ENCODE measurements around the gene DAB2IP.

Gene DAB2IP

GRCh38 chr9:121673576-121673975 is 22.1 kb downstream of the DAB2IP start:
- H2AFZ ChIP-seq (ENCODE audit: low read depth, low read length): no peak overlapping the region
- WGBS: 96% methylated on average over 7 of the region's 7 CpGs
- no peak overlapping the region for H3K4me2 ChIP-seq (ENCODE audit: low read length, poor library complexity, severe bottlenecking)
- peaks cover 25% of the 10 kb centered on the region for H3K4me1 ChIP-seq (ENCODE audit: control insufficient read depth, insufficient read depth, low read depth, low read length)
- H3K14ac ChIP-seq (ENCODE audit: low read length in 2 of 2): no peak overlapping the region
- no peaks in the 10 kb centered on the region for H3K9me3 ChIP-seq (ENCODE audit: control insufficient read depth, low read length)
- no peaks in the 10 kb centered on the region for H3K27me3 ChIP-seq (ENCODE audit: control insufficient read depth in 1 of 2, insufficient read depth in 1 of 2, low read length in 2 of 2)
- H2BK120ac ChIP-seq (ENCODE audit: low read depth, low read length): no peak overlapping the region
- H3K36me3 ChIP-seq (ENCODE audit: control insufficient read depth in 1 of 2, insufficient read depth in 2 of 2, low read depth in 1 of 2, low read length in 2 of 2): peaks cover 0 to 5% of the 10 kb centered on the region in 2 experiments
- no peak overlapping the region for H3K9ac ChIP-seq (ENCODE audit: low read length)
- H2AK5ac ChIP-seq (ENCODE audit: low read length, severe bottlenecking): no peak overlapping the region
- no peak overlapping the region for H4K91ac ChIP-seq (ENCODE audit: low read length)
- H3K4ac ChIP-seq (ENCODE audit: low read depth in 1 of 2, low read length in 2 of 2): no peak overlapping the region
- no peak overlapping the region for H4K8ac ChIP-seq (ENCODE audit: low read length)
- no peak overlapping the region for H3K27ac ChIP-seq (ENCODE audit: low read length, poor library complexity, severe bottlenecking)
- H2BK5ac ChIP-seq (ENCODE audit: low read depth, low read length, poor library complexity, severe bottlenecking): no peak overlapping the region
- no peak overlapping the region for H3K4me3 ChIP-seq (ENCODE audit: insufficient read depth in 1 of 2, low read depth in 1 of 2, low read length in 2 of 2)
- no peak overlapping the region for H2BK12ac ChIP-seq (ENCODE audit: low read length in 2 of 2)
- DNase-seq: no peak
- no peak overlapping the region for H3K18ac ChIP-seq (ENCODE audit: low read depth in 1 of 2, low read length in 2 of 2)
- no peak overlapping the region for H3K23ac ChIP-seq (ENCODE audit: low read length in 2 of 2)
- H3K79me1 ChIP-seq (replicated peaks; ENCODE audit: low read length, poor library complexity, severe bottlenecking): peaks cover 20% of the 10 kb centered on the region
- H2BK15ac ChIP-seq (ENCODE audit: low read depth, poor library complexity, severe bottlenecking): no peak overlapping the region

GRCh38 chr9:121674017-121674416 is 22.6 kb downstream of the DAB2IP start:
- no peak overlapping the region for H3K14ac ChIP-seq (ENCODE audit: low read length in 2 of 2)

GRCh38 chr9:121674952-121675351 is 23.5 kb downstream of the DAB2IP start:
- 9% methylated on average over 6 of the region's 6 CpGs for WGBS
- no peak overlapping the region for H3K18ac ChIP-seq (ENCODE audit: low read depth in 1 of 2, low read length in 2 of 2)
- H3K4me3 ChIP-seq (ENCODE audit: insufficient read depth in 1 of 2, low read depth in 1 of 2, low read length in 2 of 2): no peak overlapping the region
- H3K27me3 ChIP-seq (ENCODE audit: control insufficient read depth in 1 of 2, insufficient read depth in 1 of 2, low read length in 2 of 2): no peaks in the 10 kb centered on the region
- peaks cover 16% of the 10 kb centered on the region for H3K79me1 ChIP-seq (replicated peaks; ENCODE audit: low read length, poor library complexity, severe bottlenecking)
- H3K4me2 ChIP-seq (ENCODE audit: low read length, poor library complexity, severe bottlenecking): peak overlapping the region; percentile 12
- H3K27ac ChIP-seq (ENCODE audit: low read length, poor library complexity, severe bottlenecking): no peak overlapping the region
- peak; percentile 48 for DNase-seq
- H2BK15ac ChIP-seq (ENCODE audit: low read depth, poor library complexity, severe bottlenecking): no peak overlapping the region
- H2AFZ ChIP-seq (ENCODE audit: low read depth, low read length): no peak overlapping the region
- H3K9ac ChIP-seq (ENCODE audit: low read length): no peak overlapping the region
- peak overlapping the region in 1 of 2 experiments; percentile 5 for H3K14ac ChIP-seq (ENCODE audit: low read length in 2 of 2)
- H4K8ac ChIP-seq (ENCODE audit: low read length): no peak overlapping the region
- no peaks in the 10 kb centered on the region for H3K9me3 ChIP-seq (ENCODE audit: control insufficient read depth, low read length)
- no peak overlapping the region for H2BK12ac ChIP-seq (ENCODE audit: low read length in 2 of 2)
- H3K36me3 ChIP-seq (ENCODE audit: control insufficient read depth in 1 of 2, insufficient read depth in 2 of 2, low read depth in 1 of 2, low read length in 2 of 2): peaks cover 0 to 13% of the 10 kb centered on the region in 2 experiments
- H2BK120ac ChIP-seq (ENCODE audit: low read depth, low read length): no peak overlapping the region
- H2AK5ac ChIP-seq (ENCODE audit: low read length, severe bottlenecking): peak overlapping the region; percentile 41
- H3K4me1 ChIP-seq (ENCODE audit: control insufficient read depth, insufficient read depth, low read depth, low read length): peaks cover 31% of the 10 kb centered on the region
- no peak overlapping the region for H3K23ac ChIP-seq (ENCODE audit: low read length in 2 of 2)
- H3K4ac ChIP-seq (ENCODE audit: low read depth in 1 of 2, low read length in 2 of 2): no peak overlapping the region
- H2BK5ac ChIP-seq (ENCODE audit: low read depth, low read length, poor library complexity, severe bottlenecking): no peak overlapping the region
- H4K91ac ChIP-seq (ENCODE audit: low read length): no peak overlapping the region

More at GRCh38 chr9:121674017-121674416, 22.6 kb downstream of the DAB2IP start:
- Histone ChIP-seq H2AK5ac (ENCODE audit: low read length, severe bottlenecking) (no peak overlapping the region), H3K18ac (ENCODE audit: low read depth in 1 of 2, low read length in 2 of 2) (no peak overlapping the region), H3K27me3 (ENCODE audit: control insufficient read depth in 1 of 2, insufficient read depth in 1 of 2, low read length in 2 of 2) (no peaks in the 10 kb centered on the region), H3K4ac (ENCODE audit: low read depth in 1 of 2, low read length in 2 of 2) (no peak overlapping the region), H3K36me3 (ENCODE audit: control insufficient read depth in 1 of 2, insufficient read depth in 2 of 2, low read depth in 1 of 2, low read length in 2 of 2) (peaks cover 0 to 8% of the 10 kb centered on the region in 2 experiments), H3K4me2 (ENCODE audit: low read length, poor library complexity, severe bottlenecking) (no peak overlapping the region), H4K8ac (ENCODE audit: low read length) (no peak overlapping the region), H3K4me1 (ENCODE audit: control insufficient read depth, insufficient read depth, low read depth, low read length) (peaks cover 27% of the 10 kb centered on the region), H3K4me3 (ENCODE audit: insufficient read depth in 1 of 2, low read depth in 1 of 2, low read length in 2 of 2) (no peak overlapping the region), H2BK12ac (ENCODE audit: low read length in 2 of 2) (no peak overlapping the region), H3K27ac (ENCODE audit: low read length, poor library complexity, severe bottlenecking) (no peak overlapping the region), H4K91ac (ENCODE audit: low read length) (no peak overlapping the region), H2BK5ac (ENCODE audit: low read depth, low read length, poor library complexity, severe bottlenecking) (no peak overlapping the region), H3K9ac (ENCODE audit: low read length) (no peak overlapping the region), H2BK15ac (ENCODE audit: low read depth, poor library complexity, severe bottlenecking) (no peak overlapping the region), H3K79me1 (replicated peaks; ENCODE audit: low read length, poor library complexity, severe bottlenecking) (peaks cover 20% of the 10 kb centered on the region), H2AFZ (ENCODE audit: low read depth, low read length) (no peak overlapping the region), H3K9me3 (ENCODE audit: control insufficient read depth, low read length) (no peaks in the 10 kb centered on the region), H3K23ac (ENCODE audit: low read length in 2 of 2) (no peak overlapping the region), H2BK120ac (ENCODE audit: low read depth, low read length) (no peak overlapping the region)
- no peak for DNase-seq
- 89% methylated on average over 8 of the region's 8 CpGs for WGBS

GRCh38 chr9:121675381-121675780 is 23.9 kb downstream of the DAB2IP start:
- H2BK120ac ChIP-seq (ENCODE audit: low read depth, low read length): no peak overlapping the region
- 88% methylated on average over 6 of the region's 6 CpGs for WGBS
- H4K91ac ChIP-seq (ENCODE audit: low read length): no peak overlapping the region
- no peak overlapping the region for H2AFZ ChIP-seq (ENCODE audit: low read depth, low read length)
- no peak overlapping the region for H3K23ac ChIP-seq (ENCODE audit: low read length in 2 of 2)
- H4K8ac ChIP-seq (ENCODE audit: low read length): no peak overlapping the region
- H3K4me2 ChIP-seq (ENCODE audit: low read length, poor library complexity, severe bottlenecking): no peak overlapping the region
- H3K4me3 ChIP-seq (ENCODE audit: insufficient read depth in 1 of 2, low read depth in 1 of 2, low read length in 2 of 2): no peak overlapping the region
- H2BK15ac ChIP-seq (ENCODE audit: low read depth, poor library complexity, severe bottlenecking): no peak overlapping the region
- H2AK5ac ChIP-seq (ENCODE audit: low read length, severe bottlenecking): peak overlapping the region; percentile 41
- no peak overlapping the region for H3K27ac ChIP-seq (ENCODE audit: low read length, poor library complexity, severe bottlenecking)
- no peak overlapping the region for H3K18ac ChIP-seq (ENCODE audit: low read depth in 1 of 2, low read length in 2 of 2)
- no peak for DNase-seq
- H3K79me1 ChIP-seq (replicated peaks; ENCODE audit: low read length, poor library complexity, severe bottlenecking): peaks cover 16% of the 10 kb centered on the region
- peaks cover 0 to 15% of the 10 kb centered on the region in 2 experiments for H3K36me3 ChIP-seq (ENCODE audit: control insufficient read depth in 1 of 2, insufficient read depth in 2 of 2, low read depth in 1 of 2, low read length in 2 of 2)
- H3K14ac ChIP-seq (ENCODE audit: low read length in 2 of 2): peak overlapping the region in 1 of 2 experiments; percentile 5
- H3K9ac ChIP-seq (ENCODE audit: low read length): no peak overlapping the region
- H2BK12ac ChIP-seq (ENCODE audit: low read length in 2 of 2): no peak overlapping the region
- H3K4ac ChIP-seq (ENCODE audit: low read depth in 1 of 2, low read length in 2 of 2): no peak overlapping the region
- no peak overlapping the region for H2BK5ac ChIP-seq (ENCODE audit: low read depth, low read length, poor library complexity, severe bottlenecking)
- no peaks in the 10 kb centered on the region for H3K9me3 ChIP-seq (ENCODE audit: control insufficient read depth, low read length)
- H3K27me3 ChIP-seq (ENCODE audit: control insufficient read depth in 1 of 2, insufficient read depth in 1 of 2, low read length in 2 of 2): no peaks in the 10 kb centered on the region
- peaks cover 31% of the 10 kb centered on the region for H3K4me1 ChIP-seq (ENCODE audit: control insufficient read depth, insufficient read depth, low read depth, low read length)
